Measurements from ENCODE around the gene FUCA2. TPM values are rescaled to one million over a fixed set of nuclear protein-coding genes. Genes with fewer than 3 reads are reported as not detected.
"Not testable (repeated sequence)": the region's sequence is repeated elsewhere in the genome, so short reads cannot be mapped to it uniquely, and the experiment has no call there.

FUCA2 gene
- total RNA-seq, 1 experiment from 2014 or later: 48.5 TPM

DNA sequence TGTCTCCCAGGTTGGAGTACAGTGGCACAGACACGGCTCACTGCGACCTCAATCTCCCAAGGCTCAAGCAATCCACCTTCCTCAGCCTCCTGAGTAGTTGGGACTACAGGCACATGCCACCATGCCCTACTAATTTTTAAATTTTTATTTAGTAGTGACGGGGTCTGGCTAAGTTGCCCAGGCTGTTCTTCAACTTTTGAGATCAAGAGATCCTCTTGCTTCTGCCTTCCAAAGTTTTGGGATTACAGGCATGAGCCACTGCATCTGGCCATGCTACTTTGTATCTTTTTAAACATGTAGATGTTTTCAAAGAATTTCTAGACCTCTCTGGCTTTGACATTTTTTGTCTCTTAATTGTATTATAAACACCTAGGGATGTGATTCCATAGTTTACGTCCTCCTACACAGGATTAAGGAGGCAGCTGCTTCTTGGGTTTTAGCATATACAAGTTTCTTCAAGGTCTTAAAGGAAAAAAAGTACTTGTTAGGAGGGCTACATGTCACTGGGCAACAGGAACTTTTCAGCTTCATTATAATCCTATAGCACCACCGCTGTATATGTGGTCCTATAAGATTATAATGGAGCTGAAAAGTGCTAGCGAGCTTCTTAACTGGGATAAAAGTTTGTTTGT lies 62.3 kb downstream of the FUCA2 start (continued):
- TF ChIP-seq, protein P1, sequence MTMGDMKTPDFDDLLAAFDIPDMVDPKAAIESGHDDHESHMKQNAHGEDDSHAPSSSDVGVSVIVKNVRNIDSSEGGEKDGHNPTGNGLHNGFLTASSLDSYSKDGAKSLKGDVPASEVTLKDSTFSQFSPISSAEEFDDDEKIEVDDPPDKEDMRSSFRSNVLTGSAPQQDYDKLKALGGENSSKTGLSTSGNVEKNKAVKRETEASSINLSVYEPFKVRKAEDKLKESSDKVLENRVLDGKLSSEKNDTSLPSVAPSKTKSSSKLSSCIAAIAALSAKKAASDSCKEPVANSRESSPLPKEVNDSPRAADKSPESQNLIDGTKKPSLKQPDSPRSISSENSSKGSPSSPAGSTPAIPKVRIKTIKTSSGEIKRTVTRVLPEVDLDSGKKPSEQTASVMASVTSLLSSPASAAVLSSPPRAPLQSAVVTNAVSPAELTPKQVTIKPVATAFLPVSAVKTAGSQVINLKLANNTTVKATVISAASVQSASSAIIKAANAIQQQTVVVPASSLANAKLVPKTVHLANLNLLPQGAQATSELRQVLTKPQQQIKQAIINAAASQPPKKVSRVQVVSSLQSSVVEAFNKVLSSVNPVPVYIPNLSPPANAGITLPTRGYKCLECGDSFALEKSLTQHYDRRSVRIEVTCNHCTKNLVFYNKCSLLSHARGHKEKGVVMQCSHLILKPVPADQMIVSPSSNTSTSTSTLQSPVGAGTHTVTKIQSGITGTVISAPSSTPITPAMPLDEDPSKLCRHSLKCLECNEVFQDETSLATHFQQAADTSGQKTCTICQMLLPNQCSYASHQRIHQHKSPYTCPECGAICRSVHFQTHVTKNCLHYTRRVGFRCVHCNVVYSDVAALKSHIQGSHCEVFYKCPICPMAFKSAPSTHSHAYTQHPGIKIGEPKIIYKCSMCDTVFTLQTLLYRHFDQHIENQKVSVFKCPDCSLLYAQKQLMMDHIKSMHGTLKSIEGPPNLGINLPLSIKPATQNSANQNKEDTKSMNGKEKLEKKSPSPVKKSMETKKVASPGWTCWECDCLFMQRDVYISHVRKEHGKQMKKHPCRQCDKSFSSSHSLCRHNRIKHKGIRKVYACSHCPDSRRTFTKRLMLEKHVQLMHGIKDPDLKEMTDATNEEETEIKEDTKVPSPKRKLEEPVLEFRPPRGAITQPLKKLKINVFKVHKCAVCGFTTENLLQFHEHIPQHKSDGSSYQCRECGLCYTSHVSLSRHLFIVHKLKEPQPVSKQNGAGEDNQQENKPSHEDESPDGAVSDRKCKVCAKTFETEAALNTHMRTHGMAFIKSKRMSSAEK (CRISPR knock-in tag; IDR thresholded peaks at IDR 0.05; ENCODE audit: borderline replicate concordance): no peak
- TF ChIP-seq KAT7 (CRISPR knock-in tag; IDR thresholded peaks at IDR 0.05; ENCODE audit: borderline replicate concordance): no peak
- no peak for TF ChIP-seq CREM (CRISPR knock-in tag; IDR thresholded peaks at IDR 0.05)

DNA sequence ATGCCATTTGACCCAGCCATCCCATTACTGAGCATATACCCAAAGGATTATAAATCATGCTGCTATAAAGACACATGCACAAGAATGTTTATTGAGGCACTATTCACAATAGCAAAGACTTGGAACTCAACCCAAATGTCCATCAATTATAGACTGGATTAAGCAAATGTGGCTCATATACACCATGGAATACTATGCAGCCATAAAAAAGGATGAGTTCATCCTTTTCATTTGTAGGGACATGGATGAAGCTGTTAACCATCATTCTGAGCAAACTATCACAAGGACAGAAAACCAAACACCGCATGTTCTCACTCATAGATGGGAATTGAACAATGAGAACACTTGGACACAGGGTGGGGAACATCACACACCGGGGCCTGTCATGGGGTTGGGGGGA lies 63.7 kb downstream of the FUCA2 start:
- CTCF ChIA-PET: not testable (repeated sequence)

More for the DNA sequence above, 63.7 kb downstream of the FUCA2 start:
- H3K9me3 Mint-ChIP-seq; H3K4me3 Mint-ChIP-seq; DNase-seq (ENCODE audit: low spot score); H3K27me3 Mint-ChIP-seq (ENCODE audit: low read depth); H3K27ac Mint-ChIP-seq; ATAC-seq; H3K36me3 Mint-ChIP-seq; POLR2A ChIA-PET: not testable (repeated sequence)
- H3K4me1 Mint-ChIP-seq: peaks cover 22% of the 10 kb centered on the region

Other genes with a start within 250 kb of the FUCA2 start
- gene ADAT2, start 61.0 kb downstream of the FUCA2 start, total RNA-seq (2021): 12.6 to 13.3 TPM (median 12.7 TPM) in 3 replicates
- gene PEX3, start 60.9 kb downstream of the FUCA2 start, total RNA-seq (2021): 13.5 to 15.7 TPM (median 15.4 TPM) in 3 replicates
- 72.6 to 90.5 TPM (median 80.2 TPM) in 3 replicates for gene PHACTR2, start 166.2 kb upstream of the FUCA2 start, total RNA-seq (2021)

All from WTC11 (cell line).